Colon (tissue), 2 donors: Measurements from ENCODE around the gene NOC3L.

Experiments
- FAIRE-seq: peaks from 2 replicates; lab custom pipeline; 2012; peaks lifted over from hg19 to GRCh38; lab: Jason Lieb, UNC
- donor health status: control.
- donor health status: control.

Gene NOC3L

GRCh38 chr10:94294168-94294567 is 68.6 kb downstream of the NOC3L start:
- no peak for FAIRE-seq

- FAIRE-seq: no peak
Observed at GRCh38 chr10:94293354-94293753, 69.4 kb downstream of the NOC3L start.

- FAIRE-seq: no peak
Observed at GRCh38 chr10:94292434-94293090, 70.2 kb downstream of the NOC3L start.

- FAIRE-seq: no peak
Observed at GRCh38 chr10:94288361-94289101, 74.2 kb downstream of the NOC3L start.

GRCh38 chr10:94287336-94287735 is 75.4 kb downstream of the NOC3L start:
- FAIRE-seq: no peak

- FAIRE-seq: no peak
Observed at GRCh38 chr10:94286901-94287300, 75.8 kb downstream of the NOC3L start.

- FAIRE-seq: no peak
Observed at GRCh38 chr10:94285271-94285670, 77.5 kb downstream of the NOC3L start.
